Left forelimb (tissue), 1 donor: ENCODE data around the gene TTK.

Experiments
- DNase-seq: peaks from one replicate; pipeline ENCODE4 v3.0.0-alpha.2; 2018; ENCODE audit warnings: low spot score

Gene TTK

GRCh38 chr6:80004173-80005072, at the start of gene TTK:
TTK (plus strand) TSS chr6:80004649; CDS start chr6:80005844, 1,195 bp downstream.
- DNase-seq = peak; percentile 92

- DNase-seq = no peak
Measured at GRCh38 chr6:79954849-79955248, 49.6 kb upstream of the TTK start.

DNA sequence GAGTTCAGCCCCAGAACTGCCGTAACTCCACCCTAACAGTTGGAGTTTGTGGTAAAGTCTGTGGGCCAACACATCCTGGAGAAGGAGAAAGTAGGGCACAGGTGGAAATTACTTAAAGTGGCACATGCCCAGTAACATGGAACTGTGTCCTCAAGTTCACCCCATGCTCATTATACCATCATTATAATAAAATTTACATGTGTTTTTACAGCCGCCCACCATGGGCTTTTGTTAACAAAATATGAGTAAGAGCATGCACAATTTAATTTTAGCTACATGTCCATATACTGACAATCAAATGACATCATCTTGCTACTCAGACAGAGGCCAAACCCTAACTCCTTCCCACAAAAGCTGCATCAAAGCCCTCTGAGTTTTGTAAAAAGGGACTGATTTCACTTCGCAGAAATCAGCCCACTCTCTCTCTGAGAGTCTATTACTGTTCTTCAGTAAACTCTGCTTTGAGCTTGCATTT, 39.8 kb upstream of the TTK start:
- DNase-seq = no peak

DNA sequence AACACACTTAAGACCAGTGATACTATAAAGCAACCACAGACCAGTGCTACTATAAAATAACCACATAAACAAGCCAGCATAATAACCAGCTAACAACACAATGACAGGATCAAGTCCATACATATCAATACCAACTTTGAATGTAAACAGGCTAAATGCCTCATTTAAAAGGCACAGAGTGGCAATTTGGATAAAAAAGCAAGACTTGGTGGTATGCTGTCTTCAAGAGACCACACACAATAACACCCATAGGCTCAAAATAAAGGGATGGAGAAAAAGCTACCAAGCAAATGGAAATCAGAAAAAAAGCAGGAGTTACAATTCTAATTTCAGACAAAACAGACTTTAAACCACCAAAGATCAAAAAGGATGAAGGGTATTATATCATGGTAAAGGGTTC, 37.3 kb upstream of the TTK start:
- no peak for DNase-seq

GRCh38 chr6:79969784-79970183, 34.7 kb upstream of the TTK start:
- no peak for DNase-seq

- DNase-seq = no peak
Measured at GRCh38 chr6:79971193-79971592, 33.3 kb upstream of the TTK start.

GRCh38 chr6:79981652-79982051, 22.8 kb upstream of the TTK start:
- DNase-seq = no peak

DNA sequence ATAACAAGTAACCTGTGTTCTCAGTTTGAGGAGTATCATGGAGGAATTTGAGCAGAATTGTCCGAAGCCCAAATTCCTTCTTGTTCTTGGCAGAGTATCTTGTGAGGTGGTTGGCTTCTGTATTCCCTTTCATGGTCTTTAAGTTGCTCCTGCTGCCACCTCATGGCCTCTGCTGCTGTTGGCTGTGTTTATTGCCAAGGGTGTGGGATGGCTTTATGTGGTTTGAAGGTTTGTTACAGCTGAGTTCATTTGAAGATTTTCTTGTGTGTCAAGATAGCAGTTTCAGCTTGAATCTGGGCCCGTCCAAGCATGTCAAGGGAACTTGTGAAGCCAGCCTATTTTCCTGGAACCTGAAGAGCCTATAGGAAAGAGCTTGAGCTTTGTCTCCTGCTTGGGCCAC, 20.2 kb upstream of the TTK start:
- DNase-seq = no peak

DNA sequence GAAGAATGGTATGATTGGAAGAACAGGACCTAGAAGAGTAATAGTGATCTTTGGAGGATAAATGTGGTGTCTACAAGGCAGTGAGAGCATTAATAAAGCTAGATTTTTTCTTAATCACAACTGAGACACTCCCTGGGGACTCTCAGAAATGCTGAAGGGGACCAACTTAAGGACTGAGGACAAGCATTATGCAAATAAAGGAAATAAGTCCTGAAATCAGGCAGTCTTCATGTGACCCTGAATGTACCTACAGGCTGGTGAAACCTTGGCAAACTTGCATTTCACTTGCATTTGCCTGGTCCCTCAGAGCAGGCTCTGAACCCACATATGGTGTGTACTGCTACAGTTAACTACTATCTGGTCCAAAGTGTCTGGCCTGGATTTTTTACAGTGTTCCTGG, 19.3 kb upstream of the TTK start:
- DNase-seq = no peak

- DNase-seq = no peak
Measured at GRCh38 chr6:79989641-79990040, 14.8 kb upstream of the TTK start.

- no peak for DNase-seq
Measured at GRCh38 chr6:79993012-79993910, 11.2 kb upstream of the TTK start.

DNA sequence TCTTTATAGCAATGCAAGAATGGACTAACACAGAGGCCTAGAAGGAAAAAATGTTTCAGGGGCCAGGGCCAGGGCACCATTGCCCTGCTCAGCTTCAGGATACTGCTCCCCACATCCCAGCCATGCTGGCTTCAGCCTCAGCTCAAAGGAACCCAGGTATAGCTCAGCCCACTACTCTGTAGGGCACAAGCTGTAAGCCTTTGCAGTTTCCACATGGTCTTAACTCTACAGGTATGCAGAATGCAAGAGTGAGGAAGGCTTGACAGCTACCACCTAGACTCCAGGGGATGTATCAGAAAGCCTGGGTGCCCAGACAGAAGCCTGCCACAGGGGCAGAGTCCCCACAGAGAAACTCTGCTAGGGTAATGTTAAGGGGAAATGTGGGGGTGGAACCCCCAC, 10.5 kb upstream of the TTK start:
- DNase-seq = no peak

DNA sequence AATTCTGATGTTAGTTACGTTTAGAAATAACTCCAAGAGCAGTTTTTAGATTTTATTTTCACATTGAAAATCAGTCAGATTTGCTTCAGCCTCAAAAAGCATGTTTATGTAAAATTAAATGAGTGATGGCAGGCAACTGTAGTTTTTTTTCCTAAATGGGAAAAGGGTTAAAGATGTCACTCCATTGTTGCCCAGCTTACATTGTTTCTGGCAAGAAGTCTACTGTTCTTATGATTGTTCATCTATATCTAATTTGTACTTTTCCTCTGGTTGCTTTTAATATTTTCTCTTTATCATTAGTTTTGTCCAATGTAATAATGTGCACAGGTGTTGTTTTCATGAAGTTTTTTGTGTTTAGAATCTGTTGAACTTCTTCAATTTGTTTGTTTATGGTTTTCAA, 6.7 kb upstream of the TTK start:
- DNase-seq = no peak

DNA sequence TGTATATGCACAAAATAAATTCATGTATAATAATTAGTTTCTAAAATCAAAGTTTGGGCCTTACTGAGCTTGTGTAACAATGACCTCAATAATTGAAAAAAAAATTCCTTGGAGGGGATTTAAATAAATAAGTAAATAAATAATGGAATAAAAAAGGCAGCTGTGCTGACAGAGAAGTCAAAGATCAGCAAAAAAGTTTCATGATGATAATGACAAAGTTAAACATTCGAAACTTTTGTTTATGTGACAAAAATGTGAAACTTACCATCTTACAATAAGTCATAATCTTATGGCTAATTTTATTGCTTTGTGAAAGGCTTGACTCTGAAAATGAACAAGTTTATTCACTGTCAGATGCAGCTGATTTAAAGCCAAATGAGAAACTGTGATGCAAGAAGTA, 3.1 kb upstream of the TTK start:
- DNase-seq = no peak

- DNase-seq = peak; percentile 66
Measured at GRCh38 chr6:80003826-80004172, 650 bp upstream of the TTK start.

DNA sequence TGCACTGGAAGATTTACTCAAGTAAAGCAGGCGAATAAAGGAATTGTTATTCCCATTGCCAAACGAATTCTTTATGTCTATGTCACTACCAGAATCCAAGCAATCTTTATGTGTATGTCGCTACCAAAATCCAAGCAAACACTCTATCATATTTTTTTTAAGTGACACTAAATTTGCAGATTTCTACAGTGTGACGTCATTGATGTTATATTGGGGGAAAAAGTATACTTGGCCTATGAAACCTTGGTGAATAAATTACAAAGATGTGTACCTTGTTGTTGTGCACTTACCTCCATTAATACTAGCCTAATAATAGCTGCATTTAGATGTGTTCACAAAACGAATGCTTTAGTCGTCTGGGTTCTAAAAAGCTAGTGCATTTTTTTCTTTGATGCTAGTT, 957 bp downstream of the TTK start:
- no peak for DNase-seq

DNA sequence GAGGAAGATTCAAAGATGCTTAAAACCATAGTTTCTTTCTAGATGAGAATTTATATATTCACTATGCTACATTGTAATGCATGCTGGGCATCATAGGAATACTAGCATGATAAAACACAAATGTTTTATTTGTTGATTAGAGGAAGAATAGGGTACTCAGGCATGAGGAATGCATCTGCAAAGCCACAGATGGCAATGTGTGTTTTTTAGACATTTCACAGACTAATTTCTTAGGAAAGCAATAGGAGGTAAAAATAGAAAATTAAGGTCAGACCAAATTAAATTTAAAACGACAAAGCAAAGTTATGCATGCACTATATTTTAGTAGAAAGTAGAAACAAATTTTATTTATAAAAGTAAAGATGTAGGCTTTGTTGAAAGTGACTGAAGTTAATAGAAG, 2.1 kb downstream of the TTK start:
- no peak for DNase-seq

DNA sequence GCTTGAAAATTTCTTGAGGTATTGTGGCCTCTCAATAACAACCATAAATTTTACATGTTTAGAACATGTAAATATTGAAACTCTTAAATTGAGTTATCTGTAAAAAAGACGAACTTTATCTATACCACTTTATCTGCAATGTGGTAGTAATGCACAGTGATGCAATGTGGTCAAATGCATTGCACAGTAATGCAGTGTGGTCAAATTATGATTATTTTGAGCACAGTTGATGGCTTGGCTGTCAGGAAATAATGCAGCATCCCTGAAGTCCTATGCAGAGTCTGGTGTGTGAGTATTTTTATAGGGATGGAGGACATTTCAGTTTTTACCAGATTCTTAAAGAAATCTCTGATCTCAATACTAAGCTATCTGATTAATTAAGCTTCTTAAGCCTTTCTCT, 5.1 kb downstream of the TTK start:
- no peak for DNase-seq

DNA sequence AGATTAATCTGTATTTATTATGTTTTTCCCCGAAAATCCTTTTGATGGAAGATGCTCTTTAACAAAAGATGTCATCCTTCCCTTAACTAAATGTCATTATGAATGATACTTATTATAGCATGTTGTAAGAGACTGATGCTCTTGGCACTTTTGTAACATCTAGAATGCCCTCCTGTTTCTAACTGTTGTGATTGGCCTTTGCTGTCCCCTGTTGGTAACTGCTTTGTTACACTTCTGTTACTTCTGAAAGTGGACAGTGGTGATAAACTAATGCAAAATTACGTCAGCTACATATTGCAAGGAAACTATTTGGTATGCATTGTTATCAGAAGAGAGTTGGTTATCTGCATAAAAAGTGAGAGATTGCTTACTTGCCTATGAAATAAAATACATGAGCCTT, 5.8 kb downstream of the TTK start:
- no peak for DNase-seq

DNA sequence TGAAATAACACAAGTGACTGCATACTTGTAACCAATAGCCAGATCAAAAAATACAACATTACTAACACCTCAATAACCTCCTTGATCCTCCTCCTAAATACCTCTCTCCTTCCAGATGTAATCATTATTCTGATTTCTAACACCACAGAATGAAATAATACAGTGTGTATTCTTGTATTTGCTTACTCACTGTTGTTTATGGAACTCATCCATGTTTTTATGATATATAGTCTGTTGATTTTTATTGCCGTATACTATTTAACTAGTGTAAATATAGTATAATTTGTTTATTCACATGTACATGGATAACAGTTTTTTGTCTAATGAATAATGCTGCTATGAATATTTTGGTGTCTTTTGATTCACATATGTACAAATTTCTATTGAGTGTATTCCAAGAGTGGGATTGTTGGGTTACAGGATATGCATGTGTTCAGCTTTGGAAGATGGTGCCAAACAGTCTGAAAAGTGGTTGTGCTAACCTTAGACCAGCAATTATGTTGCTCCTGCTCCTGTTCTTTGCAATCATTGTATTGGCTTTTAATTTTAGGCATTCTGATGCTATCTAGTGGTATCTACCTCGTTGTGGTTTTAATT, 11.5 kb downstream of the TTK start:
- DNase-seq = no peak

- DNase-seq = no peak
Measured at GRCh38 chr6:80020381-80021120, 16.1 kb downstream of the TTK start.

GRCh38 chr6:80021131-80021530, 16.7 kb downstream of the TTK start:
- DNase-seq = no peak
